ENCODE measurements around the gene TNFAIP2.

- TF ChIP-seq CTCF (IDR thresholded peaks at IDR 0.05) (no peak), POLR2A (IDR thresholded peaks at IDR 0.05) (no peak)
These were observed 4.1 kb downstream of the TNFAIP2 start for GRCh38 chr14:103127356-103127755.

Measured in right lobe of liver (tissue), 4 donors.